CD8-positive, alpha-beta memory T cell (primary cell): ENCODE data around the gene GATAD2B. TPM values are rescaled to one million over a fixed set of nuclear protein-coding genes. Genes with fewer than 3 reads are reported as not detected.
A peak's percentile ranks its signal among the peaks of the same experiment; 100 is the strongest.
"Not testable (repeated sequence)": the region's sequence is repeated elsewhere in the genome, so short reads cannot be mapped to it uniquely, and the experiment has no call there.

Experiments used
- CTCF ChIA-PET: fragments of 350-600 bp; sonication (Branson Sonifier 250); formaldehyde crosslinking; loops from one replicate; lab custom pipeline; 2021; ENCODE audit warnings: antibody characterized with exemption; lab: Charles Lee
- POLR2A ChIA-PET: fragments of 350-600 bp; sonication (Branson Sonifier 250); formaldehyde crosslinking; loops from one replicate; lab custom pipeline; 2021; ENCODE audit warnings: antibody characterized with exemption; lab: Charles Lee
- DNase-seq, 5 donors: peaks; one replicate each; pipeline versions ENCODE4 v3.0.0 to v3.0.0-alpha.2; 2020 to 2022; ENCODE audit warnings: mixed read lengths in 1 of 5
- H3K27ac ChIP-seq: one replicate; pipeline ENCODE4 v1.7.0; 2013; ENCODE audit warnings: low read depth, mild to moderate bottlenecking, low read length, moderate library complexity
- H3K27me3 ChIP-seq: 2 replicates; pipeline ENCODE4 v1.7.0; 2013; ENCODE audit warnings: low read length, mild to moderate bottlenecking; ENCODE audit not compliant: insufficient read depth, poor library complexity, severe bottlenecking
- H3K36me3 ChIP-seq: 2 replicates; pipeline ENCODE4 v1.7.0; 2013; ENCODE audit warnings: mild to moderate bottlenecking, low read length, moderate library complexity; ENCODE audit not compliant: insufficient read depth
- H3K4me1 ChIP-seq: 2 replicates; pipeline ENCODE4 v1.7.0; 2013; ENCODE audit warnings: mild to moderate bottlenecking, low read length, moderate library complexity; ENCODE audit not compliant: insufficient read depth
- H3K4me3 ChIP-seq: 2 replicates; pipeline ENCODE4 v1.7.0; 2013; ENCODE audit warnings: mild to moderate bottlenecking, low read length
- H3K9me3 ChIP-seq: 2 replicates; pipeline ENCODE4 v1.7.0; 2013; ENCODE audit warnings: mild to moderate bottlenecking, low read length
- H3K27ac Mint-ChIP-seq, 8 donors: one replicate each; pipeline ENCODE4 v1.8.0; 2020 to 2021; ENCODE audit warnings: mixed read lengths in 8 of 8, mild to moderate bottlenecking in 6 of 8, inconsistent platforms in 3 of 8, moderate library complexity in 3 of 8
- H3K27me3 Mint-ChIP-seq, 2 donors: one replicate each; pipeline ENCODE4 v1.8.0; 2020 to 2021; ENCODE audit warnings: mixed read lengths in 2 of 2, mild to moderate bottlenecking in 1 of 2, moderate library complexity in 1 of 2
- H3K36me3 Mint-ChIP-seq, 3 donors: one replicate each; pipeline ENCODE4 v1.8.0; 2020 to 2021; ENCODE audit warnings: mixed read lengths in 3 of 3, inconsistent platforms in 1 of 3, mild to moderate bottlenecking in 1 of 3
- H3K4me1 Mint-ChIP-seq, 3 donors: one replicate each; pipeline ENCODE4 v1.8.0; 2020 to 2021; ENCODE audit warnings: mixed read lengths in 3 of 3, inconsistent platforms in 1 of 3, mild to moderate bottlenecking in 1 of 3
- H3K4me3 Mint-ChIP-seq, 7 donors: one replicate each; pipeline ENCODE4 v1.8.0; 2020 to 2021; ENCODE audit warnings: mixed read lengths in 7 of 7, mild to moderate bottlenecking in 6 of 7, moderate library complexity in 4 of 7, inconsistent platforms in 2 of 7
- H3K9me3 Mint-ChIP-seq, 5 donors: one replicate each; pipeline ENCODE4 v1.8.0; 2020 to 2022; ENCODE audit warnings: mixed read lengths in 5 of 5, mild to moderate bottlenecking in 3 of 5, moderate library complexity in 2 of 5, inconsistent platforms in 1 of 5
- polyA plus RNA-seq: library from polyadenylated mRNA; unstranded; fragments of 300-500 nt; fragmentation: Illumina TruSeq; gene quantifications from one replicate; pipeline ENCODE4 v1.2.3, GENCODE V29; 2021
- total RNA-seq, 2 experiments: library from RNA; stranded (reverse); gene quantifications; one replicate each; pipeline ENCODE4 v1.2.3, GENCODE V29; 2021

Gene GATAD2B
- total and polyA plus RNA-seq, 3 experiments from 2014 or later = 5.6 to 71.9 (median 64.9) TPM

DNA sequence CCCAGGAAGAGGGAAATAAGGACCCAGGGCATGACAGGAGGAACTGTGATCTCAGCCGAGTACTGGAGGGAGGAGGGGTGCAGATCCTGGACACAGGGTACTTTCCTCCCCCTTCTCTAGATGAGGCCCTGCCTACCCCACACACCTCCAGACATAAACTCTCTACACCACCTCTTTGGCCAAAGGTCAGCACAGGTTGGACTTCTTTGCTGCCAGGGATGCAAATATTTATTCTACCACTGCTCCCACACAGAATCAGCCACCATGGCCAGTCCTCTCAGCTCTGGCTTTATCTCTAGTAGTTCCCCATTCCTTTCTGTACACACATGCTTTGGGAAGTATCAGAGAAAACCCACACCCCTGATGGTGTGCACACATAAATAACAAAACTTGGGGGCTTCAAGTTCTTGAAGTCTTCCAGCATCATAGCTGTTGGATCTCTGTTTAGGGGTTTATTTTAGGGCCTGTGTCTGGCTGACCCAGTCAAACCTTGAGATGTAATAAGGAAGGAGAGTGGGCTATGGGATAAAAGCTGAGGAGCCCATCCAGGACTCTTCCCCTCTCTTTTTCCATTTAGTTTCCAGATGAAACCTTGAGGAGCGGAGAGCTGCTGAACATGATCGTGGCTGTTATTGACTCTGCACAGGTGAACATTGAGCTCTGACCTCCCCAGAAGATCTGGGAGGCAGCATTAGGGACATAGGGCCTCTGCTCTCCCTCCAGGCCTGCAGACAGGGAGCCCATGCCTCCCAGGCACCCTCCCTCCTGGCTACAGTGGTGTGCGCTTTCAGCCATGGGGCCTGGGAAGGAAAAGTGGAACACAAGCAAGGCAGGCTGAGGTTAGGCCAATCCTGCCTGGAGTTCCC is 154.2 kb downstream of the GATAD2B start:
- CTCF ChIA-PET = no interaction called here
- POLR2A ChIA-PET = no interaction called here
- no peaks in the 10 kb centered on the region for H3K9me3 ChIP-seq
- no peak for DNase-seq
- no peaks in the 10 kb centered on the region for H3K9me3 Mint-ChIP-seq
- H3K27me3 Mint-ChIP-seq = no peaks in the 10 kb centered on the region
- H3K27ac Mint-ChIP-seq = peak overlapping the region in 2 of 8 donors; percentile 63 to 83
- H3K4me1 Mint-ChIP-seq = peaks cover 2 to 3% (median 3%) of the 10 kb centered on the region in 3 donors
- peaks cover 0 to 80% (median 10%) of the 10 kb centered on the region in 3 donors for H3K36me3 Mint-ChIP-seq
- H3K27me3 ChIP-seq = no peaks in the 10 kb centered on the region
- no peak overlapping the region for H3K4me3 ChIP-seq
- peaks cover 26% of the 10 kb centered on the region for H3K36me3 ChIP-seq
- no peak overlapping the region for H3K4me3 Mint-ChIP-seq
- no peak overlapping the region for H3K27ac ChIP-seq
- H3K4me1 ChIP-seq = no peaks in the 10 kb centered on the region

DNA sequence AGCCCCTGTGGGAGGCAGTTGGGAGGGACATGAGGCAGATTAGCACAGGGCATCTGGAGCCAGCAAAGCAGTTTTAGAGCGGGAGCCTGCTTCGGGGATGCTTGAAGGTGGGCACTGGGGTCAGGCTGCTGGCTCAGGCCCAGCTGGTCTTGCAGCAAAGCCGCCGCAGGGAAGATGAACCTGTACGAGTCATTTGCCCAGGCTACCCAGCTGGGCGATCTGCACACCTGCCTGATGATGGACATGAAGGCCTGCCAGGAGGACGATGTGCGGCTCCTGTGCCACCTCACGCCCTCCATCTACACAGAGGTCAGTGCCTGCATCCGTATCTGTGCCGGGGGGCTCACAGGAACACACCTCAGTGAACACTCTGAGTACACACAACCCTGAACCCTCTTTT is 155.3 kb downstream of the GATAD2B start:
- Histone ChIP-seq H3K27me3 (no peaks in the 10 kb centered on the region), H3K4me3 (no peak overlapping the region), H3K27ac (no peak overlapping the region), H3K9me3 (no peaks in the 10 kb centered on the region), H3K4me1 (no peaks in the 10 kb centered on the region), H3K36me3 (peaks cover 33% of the 10 kb centered on the region)
- CTCF ChIA-PET = interaction anchor here (0.5 to 1.0 kb wide), 2 partner anchors 45 to 178 kb away, joined by 3 read pairs; no protein-coding TSS in a partner anchor
- no peaks in the 10 kb centered on the region for H3K9me3 Mint-ChIP-seq
- H3K27me3 Mint-ChIP-seq = no peaks in the 10 kb centered on the region
- DNase-seq = no peak
- POLR2A ChIA-PET = no interaction called here
- H3K4me3 Mint-ChIP-seq = no peak overlapping the region
- peaks cover 0 to 81% (median 12%) of the 10 kb centered on the region in 3 donors for H3K36me3 Mint-ChIP-seq
- H3K4me1 Mint-ChIP-seq = no peaks in the 10 kb centered on the region
- H3K27ac Mint-ChIP-seq = peak overlapping the region in 1 of 8 donors; percentile 21

DNA sequence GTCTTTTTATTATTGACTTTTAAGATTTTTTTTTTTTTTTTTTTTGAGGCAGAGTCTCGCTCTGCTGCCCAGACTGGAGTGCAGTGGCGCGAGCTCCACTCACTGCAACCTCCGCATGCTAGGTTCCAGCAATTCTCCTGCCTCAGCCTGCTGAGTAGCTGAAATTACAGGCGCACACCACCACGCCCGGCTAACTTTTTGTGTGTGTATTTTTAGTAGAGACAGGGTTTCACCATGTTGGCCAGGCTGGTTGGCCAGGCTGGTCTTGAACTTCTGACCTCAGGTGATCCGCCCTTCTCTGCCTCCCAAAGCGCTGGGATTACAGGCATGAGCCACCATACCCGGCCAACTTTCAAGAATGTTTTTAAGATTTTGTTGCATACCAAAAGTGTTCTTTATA is 156.1 kb downstream of the GATAD2B start:
- not testable (repeated sequence) for H3K9me3 ChIP-seq, DNase-seq, H3K4me1 ChIP-seq, H3K27ac ChIP-seq, H3K9me3 Mint-ChIP-seq, H3K27me3 Mint-ChIP-seq, H3K27ac Mint-ChIP-seq, H3K4me3 Mint-ChIP-seq, H3K4me1 Mint-ChIP-seq, H3K4me3 ChIP-seq, H3K27me3 ChIP-seq
- POLR2A ChIA-PET = interaction anchor here (0.7 kb wide), 1 partner anchor 19 kb away, joined by 5 read pairs; no protein-coding TSS in a partner anchor
- peaks cover 37% of the 10 kb centered on the region for H3K36me3 ChIP-seq
- H3K36me3 Mint-ChIP-seq = peaks cover 0 to 84% (median 14%) of the 10 kb centered on the region in 3 donors
- CTCF ChIA-PET = interaction anchor here (0.6 to 1.0 kb wide), 2 partner anchors 44 to 227 kb away, joined by 3 read pairs; no protein-coding TSS in a partner anchor

DNA sequence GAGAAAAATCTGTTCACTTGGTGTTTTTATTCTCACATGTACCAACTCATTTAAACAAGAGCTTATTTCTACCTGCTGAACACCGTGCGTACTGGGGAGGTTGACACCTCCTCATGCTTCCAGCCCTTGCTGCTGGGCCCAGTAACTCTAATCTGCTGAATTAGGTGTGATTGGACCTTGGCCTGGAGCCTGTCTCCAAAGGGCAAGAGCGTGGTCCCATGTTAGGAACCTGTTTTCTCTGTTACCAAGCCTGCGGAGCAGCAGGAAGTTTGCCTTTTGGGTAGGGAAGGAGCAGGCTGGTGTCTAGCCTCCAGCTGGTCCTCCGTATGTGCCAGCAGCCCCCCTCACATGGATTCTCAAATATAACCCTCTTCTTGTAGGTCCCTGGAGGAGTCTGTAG is 158.5 kb downstream of the GATAD2B start:
- H3K36me3 Mint-ChIP-seq = peaks cover 0 to 88% (median 13%) of the 10 kb centered on the region in 3 donors
- H3K27me3 Mint-ChIP-seq = no peaks in the 10 kb centered on the region
- peak overlapping the region in 1 of 8 donors; percentile 81 for H3K27ac Mint-ChIP-seq
- no peaks in the 10 kb centered on the region for H3K4me1 Mint-ChIP-seq
- no peak overlapping the region for H3K4me3 Mint-ChIP-seq
- peaks cover 46% of the 10 kb centered on the region for H3K36me3 ChIP-seq
- H3K9me3 ChIP-seq = no peaks in the 10 kb centered on the region
- H3K4me1 ChIP-seq = no peaks in the 10 kb centered on the region
- no peaks in the 10 kb centered on the region for H3K27me3 ChIP-seq
- POLR2A ChIA-PET = interaction anchor here (1.0 kb wide), 1 partner anchor 8 kb away, joined by 3 read pairs; no protein-coding TSS in a partner anchor
- no peak for DNase-seq
- CTCF ChIA-PET = no interaction called here
- H3K9me3 Mint-ChIP-seq = no peaks in the 10 kb centered on the region
- no peak overlapping the region for H3K27ac ChIP-seq
- no peak overlapping the region for H3K4me3 ChIP-seq

DNA sequence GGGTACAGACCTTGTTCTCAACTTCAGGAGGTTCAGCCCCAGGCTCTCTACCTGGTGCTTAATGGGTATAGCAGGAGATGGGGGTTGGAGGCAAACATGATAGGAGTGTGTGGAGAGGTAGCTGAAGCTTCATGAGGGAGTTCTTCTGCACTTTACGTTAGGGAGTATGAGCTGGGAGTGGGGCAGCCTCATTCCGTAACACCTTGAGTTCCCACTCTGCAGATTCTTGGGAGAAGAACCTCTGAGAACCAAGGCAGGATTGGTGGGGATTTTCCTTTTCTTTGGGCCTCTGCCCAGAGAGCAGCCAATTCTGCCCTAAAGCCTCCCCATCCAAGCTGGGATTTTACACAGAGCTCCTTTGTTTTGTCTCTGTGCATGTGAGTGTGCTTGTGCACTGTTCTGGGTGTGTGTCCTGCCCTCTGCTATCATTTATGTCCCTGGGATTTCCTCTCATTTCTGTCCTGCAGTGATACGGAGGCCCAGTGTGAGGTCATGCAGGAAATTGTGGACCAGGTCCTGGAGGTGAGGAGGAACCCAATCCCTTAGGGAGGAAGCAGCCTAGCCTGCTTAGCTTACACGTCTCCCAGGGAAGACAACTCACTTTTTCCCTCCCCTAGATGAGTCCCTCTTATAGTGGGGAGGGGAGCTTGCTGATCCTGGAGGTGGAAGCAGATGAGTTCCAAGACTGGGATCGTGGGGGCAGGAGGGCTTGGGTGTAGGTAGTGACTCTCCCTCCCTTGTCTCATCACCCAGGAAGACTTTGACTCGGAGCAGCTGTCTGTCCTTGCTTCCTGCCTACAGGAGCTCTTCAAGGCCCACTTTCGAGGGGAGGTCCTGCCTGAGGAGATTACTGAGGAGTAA is 159.2 kb downstream of the GATAD2B start:
- H3K27ac Mint-ChIP-seq = peak overlapping the region in 3 of 8 donors; percentile 21 to 92 (median 45)
- no peak overlapping the region for H3K4me3 ChIP-seq

DNA sequence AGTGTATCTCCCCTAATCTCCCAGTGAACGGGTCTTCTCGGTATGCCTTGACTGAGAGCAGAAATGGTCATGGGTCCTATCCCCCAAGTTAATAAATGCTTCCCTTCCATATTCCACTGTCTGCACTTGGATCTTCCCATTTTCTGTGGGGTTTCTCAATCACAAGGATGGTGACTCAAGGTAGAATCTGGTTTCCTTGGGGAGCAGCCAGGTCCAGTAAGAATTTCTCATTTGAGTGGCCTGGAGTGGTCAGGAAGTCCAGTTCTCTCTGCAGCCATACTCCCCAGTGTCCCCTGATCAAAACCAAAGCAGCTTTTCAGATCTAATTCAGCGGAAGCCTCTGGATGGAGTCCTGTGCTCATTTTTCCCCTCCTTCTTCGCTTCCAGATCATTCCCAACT is 162.3 kb downstream of the GATAD2B start:
- Histone ChIP-seq H3K4me1 (no peaks in the 10 kb centered on the region), H3K36me3 (peaks cover 37% of the 10 kb centered on the region), H3K27me3 (no peaks in the 10 kb centered on the region), H3K9me3 (no peaks in the 10 kb centered on the region), H3K27ac (no peak overlapping the region), H3K4me3 (no peak overlapping the region)
- Mint-ChIP-seq H3K4me3 (no peak overlapping the region), H3K27ac (peak overlapping the region in 2 of 8 donors; percentile 52 to 79), H3K4me1 (no peaks in the 10 kb centered on the region), H3K27me3 (no peaks in the 10 kb centered on the region), H3K9me3 (no peaks in the 10 kb centered on the region), H3K36me3 (peaks cover 0 to 84% (median 14%) of the 10 kb centered on the region in 3 donors)
- DNase-seq = no peak
- POLR2A ChIA-PET = no interaction called here
- CTCF ChIA-PET = no interaction called here

More for the DNA sequence above, 159.2 kb downstream of the GATAD2B start:
- H3K27me3 ChIP-seq = no peaks in the 10 kb centered on the region
- Mint-ChIP-seq H3K36me3 (peaks cover 0 to 87% (median 13%) of the 10 kb centered on the region in 3 donors), H3K9me3 (no peaks in the 10 kb centered on the region), H3K4me1 (no peaks in the 10 kb centered on the region), H3K27me3 (no peaks in the 10 kb centered on the region), H3K4me3 (no peak overlapping the region)
- CTCF ChIA-PET = no interaction called here
- H3K36me3 ChIP-seq = peaks cover 42% of the 10 kb centered on the region
- DNase-seq = no peak
- no peaks in the 10 kb centered on the region for H3K4me1 ChIP-seq
- no peaks in the 10 kb centered on the region for H3K9me3 ChIP-seq
- POLR2A ChIA-PET = interaction anchor here (1.0 kb wide), 1 partner anchor 9 kb away, joined by 3 read pairs; no protein-coding TSS in a partner anchor
- no peak overlapping the region for H3K27ac ChIP-seq
